ENCODE measurements around the gene IQCH.

DNA sequence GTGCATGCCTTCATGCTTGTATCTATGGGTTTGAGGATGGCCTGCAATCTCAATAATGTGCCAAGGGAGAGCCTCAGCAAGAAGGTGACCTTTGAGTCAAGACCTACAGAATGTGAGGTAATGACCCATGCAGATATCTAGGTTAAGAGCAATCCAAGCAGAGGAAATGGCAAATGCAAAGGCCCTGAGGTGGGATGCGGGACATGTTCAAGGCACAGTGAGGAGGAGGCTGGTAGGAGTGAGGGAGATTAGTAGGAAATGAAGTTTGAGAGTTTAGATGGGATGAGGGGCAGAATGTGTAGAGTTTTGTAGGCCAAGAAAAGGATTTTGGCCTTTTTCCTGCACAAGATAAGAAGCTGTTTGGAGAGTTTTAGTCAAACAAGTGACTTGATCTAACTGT, 283.2 kb downstream of the IQCH start:
- TF ChIP-seq POLR2AphosphoS5 (IDR thresholded peaks at IDR 0.05; ENCODE audit: low read depth, low read length) (no peak), POLR2A (IDR thresholded peaks at IDR 0.05; ENCODE audit: low read depth, low read length) (no peak), TAF1 (IDR thresholded peaks at IDR 0.05; ENCODE audit: borderline replicate concordance, low read depth, low read length) (no peak)
